Gastroesophageal sphincter (tissue), 4 donors: ENCODE data around the gene APOB. TPM values are rescaled to one million over a fixed set of nuclear protein-coding genes. Genes with fewer than 3 reads are reported as not detected.

ENCODE experiments used
- ATAC-seq: fragments of 150-250 bp; one replicate; pipeline ENCODE4 v1.9.1; 2016; ENCODE audit warnings: mild to moderate bottlenecking, moderate library complexity
- H3K27ac ChIP-seq, 4 donors: fragments of 200-600 bp; sonication (generic) in 3 of 4; 1 replicate in 3 of 4; 2 replicates in 1 of 4; pipeline ENCODE4 v1.5.1; 2016 to 2019
- H3K27me3 ChIP-seq: fragments of 200-600 bp; sonication (generic); one replicate; pipeline ENCODE4 v1.5.1; 2019
- H3K36me3 ChIP-seq, 2 donors: fragments of 200-600 bp; sonication (generic); one replicate each; pipeline ENCODE4 v1.5.1; 2019; ENCODE audit warnings: control low read depth in 1 of 2
- H3K4me1 ChIP-seq, 3 donors: fragments of 200-600 bp; sonication (generic); 1 replicate in 2 of 3; 2 replicates in 1 of 3; pipeline ENCODE4 v1.5.1; 2016 to 2019; ENCODE audit warnings: control low read depth in 2 of 3
- H3K4me3 ChIP-seq, 2 donors: fragments of 200-600 bp; sonication (generic); one replicate each; pipeline ENCODE4 v1.5.1; 2019; ENCODE audit warnings: mild to moderate bottlenecking in 1 of 2, moderate library complexity in 1 of 2
- H3K9me3 ChIP-seq, 3 donors: fragments of 200-600 bp; sonication (generic); one replicate each; pipeline ENCODE4 v1.5.1; 2017 to 2019; ENCODE audit warnings: control low read depth in 2 of 3
- EP300 ChIP-seq: sonication (generic); formaldehyde crosslinking; IDR thresholded peaks from one replicate; pipeline ENCODE4 v1.6.1; 2017; ENCODE audit warnings: antibody characterized with exemption, mild to moderate bottlenecking
- POLR2A ChIP-seq, 2 donors: fragments of 450-650 bp; IDR thresholded peaks; one replicate each; pipeline ENCODE4 v1.6.1; 2017; ENCODE audit warnings: antibody characterized with exemption in 2 of 2, mild to moderate bottlenecking in 2 of 2, moderate library complexity in 1 of 2
- POLR2AphosphoS5 ChIP-seq: sonication (generic); formaldehyde crosslinking; IDR thresholded peaks from one replicate; pipeline ENCODE4 v1.6.1; 2017; ENCODE audit warnings: antibody characterized with exemption
- WGBS, 2 donors: methylation state at CpG; one replicate each; pipeline ENCODE4 v1.1.5; 2018; ENCODE audit warnings: low coverage in 1 of 2; 5-methylcytosine and 5-hydroxymethylcytosine counted together
- total RNA-seq, 4 donors: library from RNA; depleted of rRNA; stranded (reverse); fragments of >200 nt; gene quantifications; one replicate each; pipeline ENCODE4 v1.1.0, GENCODE V29; 2016
- TF ChIP-seq, protein P1 (sequence below), 4 experiments: fragments of 200-600 bp in 2 of 4; fragments of 450-650 bp in 2 of 4; sonication (generic) in 1 of 4; IDR thresholded peaks; one replicate each; pipeline ENCODE4 v1.5.1; 2017 to 2019; ENCODE audit warnings: antibody characterized with exemption in 4 of 4, mild to moderate bottlenecking in 2 of 4, moderate library complexity in 2 of 4

Gene APOB
- total RNA-seq, 4 donors from 2014 or later: 1.2 to 7.8 (median 2.8) TPM

DNA sequence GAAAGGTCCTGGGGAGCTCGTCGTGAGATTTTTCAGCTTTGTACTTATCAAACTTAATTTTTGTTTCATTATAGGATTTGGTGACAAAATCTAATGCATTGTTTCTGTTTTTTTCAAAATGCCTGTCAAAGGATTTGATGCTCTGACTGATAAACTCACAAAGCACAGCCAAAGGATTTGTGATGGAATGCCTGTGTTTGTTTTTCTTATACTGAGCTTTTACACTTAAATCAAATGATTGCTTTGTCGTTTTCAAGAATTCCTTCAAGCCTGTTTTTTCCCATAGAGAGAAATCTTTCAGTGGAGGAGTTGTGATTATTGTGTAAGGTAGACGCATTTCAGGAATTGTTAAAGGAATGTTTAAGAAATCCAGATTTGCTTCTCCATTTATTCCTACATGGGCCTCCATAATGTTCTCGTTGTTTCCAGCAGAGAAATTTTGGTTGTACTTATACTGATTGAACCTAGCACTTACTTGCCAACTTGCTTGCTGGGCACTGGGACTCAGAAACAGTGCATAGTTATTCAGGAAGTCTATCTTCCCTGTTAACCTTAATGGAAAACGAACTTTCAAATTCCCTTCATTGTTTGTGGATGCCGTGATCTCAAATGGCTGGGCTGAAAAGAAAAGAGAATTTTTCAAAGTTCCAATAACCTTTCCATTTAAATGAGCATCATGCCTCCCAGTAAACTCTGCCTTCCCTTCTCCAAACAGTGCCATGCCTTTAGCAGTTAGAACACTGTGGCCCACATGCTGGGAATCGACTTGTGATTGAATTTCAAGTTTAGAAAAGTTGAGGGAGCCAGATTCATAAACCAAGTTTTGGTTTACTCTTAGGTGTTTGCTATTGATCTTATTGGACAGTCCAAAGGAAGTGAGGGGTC is 36.5 kb downstream of the APOB start:
- no peak for TF ChIP-seq POLR2AphosphoS5
- no peak for TF ChIP-seq EP300
- TF ChIP-seq POLR2A (IDR thresholded peaks at IDR 0.05): no peak
- TF ChIP-seq, protein P1, sequence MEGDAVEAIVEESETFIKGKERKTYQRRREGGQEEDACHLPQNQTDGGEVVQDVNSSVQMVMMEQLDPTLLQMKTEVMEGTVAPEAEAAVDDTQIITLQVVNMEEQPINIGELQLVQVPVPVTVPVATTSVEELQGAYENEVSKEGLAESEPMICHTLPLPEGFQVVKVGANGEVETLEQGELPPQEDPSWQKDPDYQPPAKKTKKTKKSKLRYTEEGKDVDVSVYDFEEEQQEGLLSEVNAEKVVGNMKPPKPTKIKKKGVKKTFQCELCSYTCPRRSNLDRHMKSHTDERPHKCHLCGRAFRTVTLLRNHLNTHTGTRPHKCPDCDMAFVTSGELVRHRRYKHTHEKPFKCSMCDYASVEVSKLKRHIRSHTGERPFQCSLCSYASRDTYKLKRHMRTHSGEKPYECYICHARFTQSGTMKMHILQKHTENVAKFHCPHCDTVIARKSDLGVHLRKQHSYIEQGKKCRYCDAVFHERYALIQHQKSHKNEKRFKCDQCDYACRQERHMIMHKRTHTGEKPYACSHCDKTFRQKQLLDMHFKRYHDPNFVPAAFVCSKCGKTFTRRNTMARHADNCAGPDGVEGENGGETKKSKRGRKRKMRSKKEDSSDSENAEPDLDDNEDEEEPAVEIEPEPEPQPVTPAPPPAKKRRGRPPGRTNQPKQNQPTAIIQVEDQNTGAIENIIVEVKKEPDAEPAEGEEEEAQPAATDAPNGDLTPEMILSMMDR (IDR thresholded peaks at IDR 0.05): no peak
- no peak overlapping the region for H3K4me3 ChIP-seq
- peaks cover 0 to 6% (median 0%) of the 10 kb centered on the region in 3 donors for H3K4me1 ChIP-seq
- WGBS, 2 donors: 70 to 76% methylated on average over 8 of the region's 8 CpGs
- no peaks in the 10 kb centered on the region for H3K9me3 ChIP-seq
- ATAC-seq: no peak
- H3K27ac ChIP-seq: no peak overlapping the region
- no peaks in the 10 kb centered on the region for H3K27me3 ChIP-seq
- H3K36me3 ChIP-seq: no peaks in the 10 kb centered on the region

GRCh38 chr2:21006423-21007128 is 37.3 kb downstream of the APOB start:
- 77 to 86% methylated on average over 4 to 6 of the region's 6 CpGs for WGBS, 2 donors
- Histone ChIP-seq H3K9me3 (no peaks in the 10 kb centered on the region), H3K4me1 (peaks cover 0 to 6% (median 0%) of the 10 kb centered on the region in 3 donors), H3K27me3 (no peaks in the 10 kb centered on the region), H3K36me3 (no peaks in the 10 kb centered on the region), H3K27ac (no peak overlapping the region), H3K4me3 (no peak overlapping the region)
- no peak for ATAC-seq
- TF ChIP-seq POLR2A (IDR thresholded peaks at IDR 0.05): no peak
- TF ChIP-seq POLR2AphosphoS5: no peak
- TF ChIP-seq, protein P1 (IDR thresholded peaks at IDR 0.05): no peak
- no peak for TF ChIP-seq EP300

- no peak overlapping the region for H3K27ac ChIP-seq
- no peak for TF ChIP-seq EP300
- TF ChIP-seq POLR2AphosphoS5: no peak
- no peak for TF ChIP-seq POLR2A (IDR thresholded peaks at IDR 0.05)
- TF ChIP-seq, protein P1 (IDR thresholded peaks at IDR 0.05): no peak
- WGBS, 2 donors: 87 to 91% methylated on average over 4 to 8 of the region's 9 CpGs
- H3K36me3 ChIP-seq: no peaks in the 10 kb centered on the region
- H3K4me3 ChIP-seq: no peak overlapping the region
- no peaks in the 10 kb centered on the region for H3K27me3 ChIP-seq
- no peaks in the 10 kb centered on the region for H3K9me3 ChIP-seq
- ATAC-seq: no peak
- H3K4me1 ChIP-seq: no peaks in the 10 kb centered on the region
These were observed 38.0 kb downstream of the APOB start for GRCh38 chr2:21005700-21006422.

- Histone ChIP-seq H3K4me3 (no peak overlapping the region), H3K4me1 (no peaks in the 10 kb centered on the region), H3K36me3 (no peaks in the 10 kb centered on the region), H3K9me3 (no peaks in the 10 kb centered on the region), H3K27ac (no peak overlapping the region), H3K27me3 (no peaks in the 10 kb centered on the region)
- WGBS, 2 donors: 83 to 90% methylated on average over 6 to 9 of the region's 9 CpGs
- no peak for ATAC-seq
- no peak for TF ChIP-seq POLR2AphosphoS5
- TF ChIP-seq, protein P1 (IDR thresholded peaks at IDR 0.05): no peak
- TF ChIP-seq EP300: no peak
These were observed 38.7 kb downstream of the APOB start for GRCh38 chr2:21005111-21005699.
